ENCODE measurements around the gene GRK5.

GRCh38 chr10:119462773-119463172, 255.4 kb downstream of the GRK5 start:
- TF ChIP-seq POLR2A (IDR thresholded peaks at IDR 0.05; ENCODE audit: extremely low read depth, insufficient read length), result no peak
- TF ChIP-seq, protein P1, sequence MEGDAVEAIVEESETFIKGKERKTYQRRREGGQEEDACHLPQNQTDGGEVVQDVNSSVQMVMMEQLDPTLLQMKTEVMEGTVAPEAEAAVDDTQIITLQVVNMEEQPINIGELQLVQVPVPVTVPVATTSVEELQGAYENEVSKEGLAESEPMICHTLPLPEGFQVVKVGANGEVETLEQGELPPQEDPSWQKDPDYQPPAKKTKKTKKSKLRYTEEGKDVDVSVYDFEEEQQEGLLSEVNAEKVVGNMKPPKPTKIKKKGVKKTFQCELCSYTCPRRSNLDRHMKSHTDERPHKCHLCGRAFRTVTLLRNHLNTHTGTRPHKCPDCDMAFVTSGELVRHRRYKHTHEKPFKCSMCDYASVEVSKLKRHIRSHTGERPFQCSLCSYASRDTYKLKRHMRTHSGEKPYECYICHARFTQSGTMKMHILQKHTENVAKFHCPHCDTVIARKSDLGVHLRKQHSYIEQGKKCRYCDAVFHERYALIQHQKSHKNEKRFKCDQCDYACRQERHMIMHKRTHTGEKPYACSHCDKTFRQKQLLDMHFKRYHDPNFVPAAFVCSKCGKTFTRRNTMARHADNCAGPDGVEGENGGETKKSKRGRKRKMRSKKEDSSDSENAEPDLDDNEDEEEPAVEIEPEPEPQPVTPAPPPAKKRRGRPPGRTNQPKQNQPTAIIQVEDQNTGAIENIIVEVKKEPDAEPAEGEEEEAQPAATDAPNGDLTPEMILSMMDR (IDR thresholded peaks at IDR 0.05; ENCODE audit: low read depth, low read length), result no peak
- no peak for TF ChIP-seq MAX (IDR thresholded peaks at IDR 0.05; ENCODE audit: low read depth, low read length)
